Hepatocyte (in vitro differentiated cells): Measurements from ENCODE around the gene CRYBG2.

Source experiments
- EZH2 ChIP-seq: fragments of 200-600 bp; sonication (generic); IDR thresholded peaks from 2 replicates; pipeline ENCODE4 v1.6.1; 2016; ENCODE audit warnings: antibody characterized with exemption, mild to moderate bottlenecking, borderline replicate concordance
- TF ChIP-seq, protein P1 (sequence below): fragments of 200-600 bp; sonication (generic); IDR thresholded peaks from 2 replicates; pipeline ENCODE4 v1.5.1; 2016; ENCODE audit warnings: antibody characterized with exemption, mild to moderate bottlenecking; ENCODE audit not compliant: poor library complexity

DNA sequence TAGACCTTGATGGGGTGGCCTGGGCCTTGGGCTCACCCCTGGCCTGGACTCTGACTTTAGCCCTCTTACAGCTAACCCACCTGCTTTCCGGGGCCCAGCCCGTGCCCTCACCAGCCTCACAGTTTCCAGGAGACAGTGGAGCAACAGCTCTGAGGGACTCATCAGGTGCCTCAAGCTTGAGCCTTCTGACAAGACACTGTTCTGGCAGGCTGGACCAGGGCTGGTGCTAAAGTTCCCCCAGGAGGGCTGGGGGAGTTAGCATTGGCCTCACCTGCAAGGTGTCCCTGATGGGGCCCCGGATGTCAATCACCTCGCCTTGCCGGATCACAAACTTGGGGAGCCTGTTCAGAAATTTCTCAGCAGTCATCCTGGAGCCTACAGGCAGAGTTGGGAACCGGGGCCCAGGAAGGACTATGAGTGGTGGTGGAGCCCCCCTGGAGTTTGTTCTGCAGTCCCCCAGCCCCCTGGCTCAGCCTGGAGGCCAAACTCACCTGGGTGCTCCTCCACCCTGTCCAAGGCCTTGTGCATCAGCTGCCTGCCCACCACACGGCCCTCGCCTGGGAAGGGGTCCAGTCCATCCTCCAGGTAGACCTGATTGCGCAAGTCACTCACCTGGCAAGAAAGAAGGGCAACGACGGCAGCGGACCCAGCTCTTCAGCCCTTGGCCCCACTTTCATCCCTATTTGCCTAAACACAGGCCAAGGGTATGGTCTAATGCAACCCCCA lies 69.9 kb downstream of the CRYBG2 start:
- TF ChIP-seq, protein P1, sequence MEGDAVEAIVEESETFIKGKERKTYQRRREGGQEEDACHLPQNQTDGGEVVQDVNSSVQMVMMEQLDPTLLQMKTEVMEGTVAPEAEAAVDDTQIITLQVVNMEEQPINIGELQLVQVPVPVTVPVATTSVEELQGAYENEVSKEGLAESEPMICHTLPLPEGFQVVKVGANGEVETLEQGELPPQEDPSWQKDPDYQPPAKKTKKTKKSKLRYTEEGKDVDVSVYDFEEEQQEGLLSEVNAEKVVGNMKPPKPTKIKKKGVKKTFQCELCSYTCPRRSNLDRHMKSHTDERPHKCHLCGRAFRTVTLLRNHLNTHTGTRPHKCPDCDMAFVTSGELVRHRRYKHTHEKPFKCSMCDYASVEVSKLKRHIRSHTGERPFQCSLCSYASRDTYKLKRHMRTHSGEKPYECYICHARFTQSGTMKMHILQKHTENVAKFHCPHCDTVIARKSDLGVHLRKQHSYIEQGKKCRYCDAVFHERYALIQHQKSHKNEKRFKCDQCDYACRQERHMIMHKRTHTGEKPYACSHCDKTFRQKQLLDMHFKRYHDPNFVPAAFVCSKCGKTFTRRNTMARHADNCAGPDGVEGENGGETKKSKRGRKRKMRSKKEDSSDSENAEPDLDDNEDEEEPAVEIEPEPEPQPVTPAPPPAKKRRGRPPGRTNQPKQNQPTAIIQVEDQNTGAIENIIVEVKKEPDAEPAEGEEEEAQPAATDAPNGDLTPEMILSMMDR: no peak
- TF ChIP-seq EZH2: no peak
